GM21447 (cell line): ENCODE data around the gene GPRASP3.

Experiments used
- ATAC-seq: cut with Tn5 transposase; IDR thresholded peaks from one replicate; pipeline ENCODE4 v1.9.1; 2021; ENCODE audit not compliant: unreplicated experiment

GPRASP3 gene

DNA sequence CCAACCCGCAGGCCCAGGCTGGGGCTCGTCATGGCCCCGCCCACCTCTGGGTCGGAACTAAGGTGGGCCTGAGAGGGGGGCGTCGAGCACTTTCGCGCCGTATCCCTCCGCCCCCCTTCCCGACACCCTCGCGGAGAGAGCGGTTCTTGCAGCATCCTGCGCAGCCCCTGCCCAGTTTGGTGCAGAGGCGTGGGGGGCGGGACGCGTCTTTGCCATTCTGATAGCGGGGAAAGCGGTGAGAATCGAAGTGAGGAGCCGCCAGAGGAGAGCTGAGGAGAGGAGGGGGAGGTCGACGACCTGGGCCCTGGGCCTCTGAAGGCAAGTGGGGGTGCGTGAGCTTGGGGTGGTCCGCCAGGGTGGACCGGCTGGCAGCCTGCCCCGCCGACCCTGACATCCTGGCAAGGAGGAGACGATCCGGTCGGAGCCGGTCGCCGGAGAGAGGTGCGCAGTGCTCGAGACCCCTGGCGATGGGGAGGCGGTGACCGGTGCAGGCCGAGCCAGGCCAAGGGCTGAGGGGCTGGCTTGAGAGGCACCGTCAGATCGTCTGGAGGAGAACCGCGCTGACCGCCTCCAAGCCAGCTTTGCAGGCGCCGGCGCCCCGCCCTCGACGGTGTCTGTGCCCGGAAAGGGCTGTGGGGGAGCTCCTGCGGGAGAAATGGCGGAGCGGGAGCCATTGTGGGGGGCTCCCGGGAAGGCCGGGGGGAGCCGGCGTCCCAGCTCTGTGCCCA lies 25.5 kb downstream of the GPRASP3 start:
- ATAC-seq: no peak

DNA sequence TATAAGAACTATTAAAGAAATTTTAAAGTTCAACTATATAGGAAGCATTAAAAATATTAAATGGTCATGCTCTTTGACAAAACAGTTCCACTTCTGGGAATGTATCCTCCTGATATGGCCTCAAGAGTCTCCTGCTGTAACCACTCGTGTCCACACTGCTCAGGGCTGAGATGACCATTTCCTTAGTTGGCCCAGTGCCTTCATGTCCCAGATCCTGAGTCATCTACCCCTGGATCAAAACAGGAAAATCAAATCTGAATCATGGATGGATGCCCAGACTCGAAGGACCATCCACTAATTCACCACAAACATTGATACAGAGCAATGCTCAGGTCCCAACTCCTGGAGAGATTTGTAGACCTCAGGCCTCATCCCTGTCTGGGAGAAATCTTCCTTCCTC lies 44.7 kb downstream of the GPRASP3 start:
- no peak for ATAC-seq

DNA sequence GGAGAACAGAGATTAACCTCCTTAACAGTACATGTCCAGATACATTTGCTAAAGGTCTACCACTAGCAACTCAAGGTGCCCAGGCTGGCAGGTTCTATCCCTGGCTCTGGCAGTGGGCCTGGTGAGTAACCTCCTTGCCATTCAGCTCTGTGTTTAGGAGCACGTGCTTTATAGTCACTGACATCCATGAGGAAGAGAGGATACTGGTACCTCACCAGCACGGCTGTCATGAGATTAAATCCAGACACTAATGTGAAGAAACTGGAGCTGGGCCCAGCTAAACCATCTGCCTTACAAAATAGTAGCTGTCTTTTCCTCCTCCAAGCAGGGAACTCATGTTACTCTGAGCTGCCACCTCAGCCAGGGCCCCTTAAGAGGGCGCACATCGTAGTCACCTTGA lies 45.3 kb downstream of the GPRASP3 start:
- no peak for ATAC-seq

DNA sequence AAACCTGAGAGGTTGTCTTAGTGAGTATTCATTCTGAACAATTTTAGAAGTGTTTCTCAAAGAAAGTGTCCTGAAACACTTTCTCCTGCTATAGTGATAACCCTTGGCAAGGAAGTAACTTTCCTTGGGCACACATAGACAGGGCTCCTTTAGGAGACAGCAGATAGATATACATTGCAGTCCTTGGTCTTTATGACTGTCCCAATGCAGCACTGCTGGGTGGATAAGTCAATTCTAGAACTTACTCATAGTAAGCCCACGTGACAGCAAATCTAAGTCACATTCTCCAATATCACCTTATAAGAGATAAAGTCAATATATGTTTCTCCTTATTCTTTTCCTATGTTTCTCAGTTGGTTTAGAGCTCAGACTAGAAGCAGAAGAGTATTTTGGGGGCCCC lies 46.7 kb downstream of the GPRASP3 start:
- ATAC-seq: no peak

DNA sequence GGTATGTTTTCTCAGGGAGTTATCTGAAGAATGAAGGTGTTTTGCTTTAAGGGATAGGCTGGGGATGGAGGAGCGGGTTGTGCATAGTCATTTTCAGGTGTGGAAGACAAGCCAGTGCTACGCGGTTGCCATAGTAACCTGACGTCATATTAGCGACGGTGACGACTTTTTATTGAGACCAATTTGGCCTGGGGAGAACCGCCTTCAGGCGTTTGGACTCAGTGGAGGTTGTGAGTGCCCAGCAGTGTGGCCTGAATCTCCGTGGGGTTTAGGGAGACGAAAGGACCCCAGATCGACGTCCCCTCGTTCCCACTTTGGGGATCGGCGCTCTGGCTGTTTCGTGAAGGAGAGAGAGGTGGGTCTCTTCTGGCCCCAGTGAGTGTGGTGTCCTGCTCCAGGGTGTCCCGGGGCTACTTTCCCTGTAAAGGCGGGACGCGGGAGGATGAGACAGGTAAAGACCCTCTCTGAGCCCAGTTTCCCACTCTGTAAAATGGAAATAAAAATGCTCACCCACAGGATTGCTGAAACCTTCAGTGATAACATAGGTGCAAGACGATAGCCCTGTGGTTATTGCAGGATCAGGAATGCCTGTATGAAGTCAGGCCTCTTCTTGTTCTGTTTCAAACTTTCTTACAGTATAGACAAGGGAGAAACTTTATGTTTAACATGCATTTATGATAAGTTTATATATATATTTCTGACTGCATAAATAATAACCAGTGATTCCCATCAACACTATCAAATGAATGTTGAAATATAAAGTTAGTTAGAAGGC lies 48.6 kb downstream of the GPRASP3 start:
- peak; percentile 96 for ATAC-seq
